ENCODE data around the gene PA2G4. TPM values are rescaled to one million over a fixed set of nuclear protein-coding genes. Genes with fewer than 3 reads are reported as not detected.
A peak's percentile ranks its signal among the peaks of the same experiment; 100 is the strongest.

Gene PA2G4
- total RNA-seq, 1 donor from 2014 or later: 91.4 TPM

- Mint-ChIP-seq H3K4me3 (no peak overlapping the region), H3K4me1 (peaks cover 22% of the 10 kb centered on the region), H3K9me3 (no peaks in the 10 kb centered on the region), H3K36me3 (peaks cover 17% of the 10 kb centered on the region), H3K27me3 (ENCODE audit: low read depth) (no peaks in the 10 kb centered on the region), H3K27ac (peak overlapping the region; percentile 69)
- no peak for TF ChIP-seq CTCF (IDR thresholded peaks at IDR 0.05; ENCODE audit: unreplicated experiment)
- DNase-seq (ENCODE audit: low spot score in 2 of 2, unreplicated experiment in 2 of 2): no peak
These were observed 42.4 kb downstream of the PA2G4 start for GRCh38 chr12:56146492-56147460.

GRCh38 chr12:56150563-56150962, 46.2 kb downstream of the PA2G4 start:
- TF ChIP-seq CTCF (IDR thresholded peaks at IDR 0.05; ENCODE audit: unreplicated experiment): no peak
- no peaks in the 10 kb centered on the region for H3K9me3 Mint-ChIP-seq

GRCh38 chr12:56151672-56152131, 47.3 kb downstream of the PA2G4 start:
- Mint-ChIP-seq H3K36me3 (peaks cover 11% of the 10 kb centered on the region), H3K4me3 (peak overlapping the region; percentile 93), H3K9me3 (no peaks in the 10 kb centered on the region), H3K27ac (peak overlapping the region; percentile 96), H3K27me3 (ENCODE audit: low read depth) (no peaks in the 10 kb centered on the region), H3K4me1 (peaks cover 30% of the 10 kb centered on the region)
- TF ChIP-seq CTCF (IDR thresholded peaks at IDR 0.05; ENCODE audit: unreplicated experiment): peak; percentile 56
- peak in 1 of 2 experiments; percentile 56 for DNase-seq (ENCODE audit: low spot score in 2 of 2, unreplicated experiment in 2 of 2)

More at GRCh38 chr12:56150563-56150962, 46.2 kb downstream of the PA2G4 start:
- H3K36me3 Mint-ChIP-seq: peaks cover 8% of the 10 kb centered on the region
- no peaks in the 10 kb centered on the region for H3K27me3 Mint-ChIP-seq (ENCODE audit: low read depth)
- peak overlapping the region; percentile 93 for H3K4me3 Mint-ChIP-seq
- H3K4me1 Mint-ChIP-seq: peaks cover 33% of the 10 kb centered on the region
- no peak for DNase-seq (ENCODE audit: low spot score in 2 of 2, unreplicated experiment in 2 of 2)
- H3K27ac Mint-ChIP-seq: peak overlapping the region; percentile 94

- peaks cover 28% of the 10 kb centered on the region for H3K4me1 Mint-ChIP-seq
- H3K27ac Mint-ChIP-seq: peak within 1 kb of the TSS; percentile 96
- peaks cover 11% of the 10 kb centered on the region for H3K36me3 Mint-ChIP-seq
- TF ChIP-seq CTCF (IDR thresholded peaks at IDR 0.05; ENCODE audit: unreplicated experiment): no peak
- no peaks in the 10 kb centered on the region for H3K9me3 Mint-ChIP-seq
- peak within 1 kb of the TSS; percentile 93 for H3K4me3 Mint-ChIP-seq
- peak; percentile 87 to 89 for DNase-seq (ENCODE audit: low spot score in 2 of 2, unreplicated experiment in 2 of 2)
- H3K27me3 Mint-ChIP-seq (ENCODE audit: low read depth): no peaks in the 10 kb centered on the region
These were observed 47.9 kb downstream of the PA2G4 start, which contains the start of gene MYL6B for GRCh38 chr12:56152132-56152755. Gene MYL6B (plus strand): TSS chr12:56152587. CDS start chr12:56153919, 1,332 bp downstream.

- DNase-seq (ENCODE audit: low spot score in 2 of 2, unreplicated experiment in 2 of 2): no peak
- H3K4me3 Mint-ChIP-seq: peak overlapping the region; percentile 93
- H3K4me1 Mint-ChIP-seq: peaks cover 33% of the 10 kb centered on the region
- H3K9me3 Mint-ChIP-seq: no peaks in the 10 kb centered on the region
- no peaks in the 10 kb centered on the region for H3K27me3 Mint-ChIP-seq (ENCODE audit: low read depth)
- peak overlapping the region; percentile 96 for H3K27ac Mint-ChIP-seq
- no peak for TF ChIP-seq CTCF (IDR thresholded peaks at IDR 0.05; ENCODE audit: unreplicated experiment)
- peaks cover 11% of the 10 kb centered on the region for H3K36me3 Mint-ChIP-seq
These were observed 48.7 kb downstream of the PA2G4 start for GRCh38 chr12:56152756-56153677.

Data from mesothelial cell of epicardium (in vitro differentiated cells).